ENCODE measurements around the gene TIE1. TPM values are rescaled to one million over a fixed set of nuclear protein-coding genes. Genes with fewer than 3 reads are reported as not detected.

The TIE1 gene
- total and polyA plus RNA-seq, 2 of the 13 experiments (the other 11 are each of a cell fraction or from before 2014, with no cell fraction given), result 0.58 to 0.84 TPM

DNA sequence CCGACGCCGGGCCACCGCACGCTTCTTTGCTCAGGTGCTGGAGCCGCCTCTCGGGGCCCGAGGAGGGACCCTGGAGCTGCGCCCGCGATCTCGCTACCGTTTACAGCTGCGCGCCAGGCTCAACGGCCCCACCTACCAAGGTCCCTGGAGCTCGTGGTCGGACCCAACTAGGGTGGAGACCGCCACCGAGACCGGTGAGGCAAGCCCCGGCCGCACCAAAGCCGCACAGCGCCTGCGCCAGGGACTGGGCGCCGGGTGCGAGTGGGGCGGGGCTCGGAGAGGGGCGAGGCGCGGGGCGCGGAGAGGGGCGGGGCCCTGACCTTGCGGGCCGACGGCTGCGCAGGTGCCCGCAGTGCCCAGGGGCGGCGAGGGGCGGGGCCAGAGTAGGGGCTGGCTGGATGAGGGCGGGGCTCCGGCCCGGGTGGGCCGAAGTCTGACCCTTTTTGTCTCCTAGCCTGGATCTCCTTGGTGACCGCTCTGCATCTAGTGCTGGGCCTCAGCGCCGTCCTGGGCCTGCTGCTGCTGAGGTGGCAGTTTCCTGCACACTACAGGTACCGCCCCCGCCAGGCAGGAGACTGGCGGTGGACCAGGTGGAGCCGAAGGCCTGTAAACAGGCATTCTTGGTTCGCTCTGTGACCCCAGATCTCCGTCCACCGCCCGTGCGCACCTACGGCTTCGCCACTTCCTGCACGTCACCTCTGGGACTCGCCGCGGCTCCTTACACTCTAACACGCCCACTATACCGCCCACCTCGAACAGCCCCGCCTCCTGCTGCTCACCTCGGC, 48.2 kb downstream of the TIE1 start (continued):
- TF ChIP-seq POLR2G (IDR thresholded peaks at IDR 0.05; ENCODE audit: low read depth, low read length), result peak; percentile 88
- TF ChIP-seq ELF4 (CRISPR knock-in tag; IDR thresholded peaks at IDR 0.05; ENCODE audit: borderline replicate concordance), result no peak
- TF ChIP-seq, protein P1, sequence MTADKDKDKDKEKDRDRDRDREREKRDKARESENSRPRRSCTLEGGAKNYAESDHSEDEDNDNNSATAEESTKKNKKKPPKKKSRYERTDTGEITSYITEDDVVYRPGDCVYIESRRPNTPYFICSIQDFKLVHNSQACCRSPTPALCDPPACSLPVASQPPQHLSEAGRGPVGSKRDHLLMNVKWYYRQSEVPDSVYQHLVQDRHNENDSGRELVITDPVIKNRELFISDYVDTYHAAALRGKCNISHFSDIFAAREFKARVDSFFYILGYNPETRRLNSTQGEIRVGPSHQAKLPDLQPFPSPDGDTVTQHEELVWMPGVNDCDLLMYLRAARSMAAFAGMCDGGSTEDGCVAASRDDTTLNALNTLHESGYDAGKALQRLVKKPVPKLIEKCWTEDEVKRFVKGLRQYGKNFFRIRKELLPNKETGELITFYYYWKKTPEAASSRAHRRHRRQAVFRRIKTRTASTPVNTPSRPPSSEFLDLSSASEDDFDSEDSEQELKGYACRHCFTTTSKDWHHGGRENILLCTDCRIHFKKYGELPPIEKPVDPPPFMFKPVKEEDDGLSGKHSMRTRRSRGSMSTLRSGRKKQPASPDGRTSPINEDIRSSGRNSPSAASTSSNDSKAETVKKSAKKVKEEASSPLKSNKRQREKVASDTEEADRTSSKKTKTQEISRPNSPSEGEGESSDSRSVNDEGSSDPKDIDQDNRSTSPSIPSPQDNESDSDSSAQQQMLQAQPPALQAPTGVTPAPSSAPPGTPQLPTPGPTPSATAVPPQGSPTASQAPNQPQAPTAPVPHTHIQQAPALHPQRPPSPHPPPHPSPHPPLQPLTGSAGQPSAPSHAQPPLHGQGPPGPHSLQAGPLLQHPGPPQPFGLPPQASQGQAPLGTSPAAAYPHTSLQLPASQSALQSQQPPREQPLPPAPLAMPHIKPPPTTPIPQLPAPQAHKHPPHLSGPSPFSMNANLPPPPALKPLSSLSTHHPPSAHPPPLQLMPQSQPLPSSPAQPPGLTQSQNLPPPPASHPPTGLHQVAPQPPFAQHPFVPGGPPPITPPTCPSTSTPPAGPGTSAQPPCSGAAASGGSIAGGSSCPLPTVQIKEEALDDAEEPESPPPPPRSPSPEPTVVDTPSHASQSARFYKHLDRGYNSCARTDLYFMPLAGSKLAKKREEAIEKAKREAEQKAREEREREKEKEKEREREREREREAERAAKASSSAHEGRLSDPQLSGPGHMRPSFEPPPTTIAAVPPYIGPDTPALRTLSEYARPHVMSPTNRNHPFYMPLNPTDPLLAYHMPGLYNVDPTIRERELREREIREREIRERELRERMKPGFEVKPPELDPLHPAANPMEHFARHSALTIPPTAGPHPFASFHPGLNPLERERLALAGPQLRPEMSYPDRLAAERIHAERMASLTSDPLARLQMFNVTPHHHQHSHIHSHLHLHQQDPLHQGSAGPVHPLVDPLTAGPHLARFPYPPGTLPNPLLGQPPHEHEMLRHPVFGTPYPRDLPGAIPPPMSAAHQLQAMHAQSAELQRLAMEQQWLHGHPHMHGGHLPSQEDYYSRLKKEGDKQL (CRISPR knock-in tag; IDR thresholded peaks at IDR 0.05; ENCODE audit: low read depth), result no peak
- TF ChIP-seq ZNF556 (CRISPR knock-in tag; IDR thresholded peaks at IDR 0.05; ENCODE audit: borderline replicate concordance), result peak; percentile 78; the same call in 1 of the 2 replicates
- peak; percentile 45; the same call in 1 of the 2 replicates for TF ChIP-seq RFXAP (CRISPR knock-in tag; IDR thresholded peaks at IDR 0.05; ENCODE audit: borderline replicate concordance)
- TF ChIP-seq FOXM1 (CRISPR knock-in tag; IDR thresholded peaks at IDR 0.05), result no peak
- TF ChIP-seq HNRNPL (IDR thresholded peaks at IDR 0.05; ENCODE audit: low read depth, low read length), result peak; percentile 39; the same call in 1 of the 2 replicates
- peak; percentile 76 for TF ChIP-seq RXRA (CRISPR knock-in tag; IDR thresholded peaks at IDR 0.05)
- TF ChIP-seq JDP2 (CRISPR knock-in tag; IDR thresholded peaks at IDR 0.05; ENCODE audit: borderline replicate concordance), result no peak
- peak; percentile 20 for TF ChIP-seq MEIS2 (CRISPR knock-in tag; IDR thresholded peaks at IDR 0.05)
- TF ChIP-seq NONO (IDR thresholded peaks at IDR 0.05), result no peak
- TF ChIP-seq NONO (CRISPR knock-in tag; conservative IDR thresholded peaks at IDR 0.05), result peak; percentile 59; the same call in 1 of the 2 replicates
- TF ChIP-seq SIX1 (CRISPR knock-in tag; IDR thresholded peaks at IDR 0.05; ENCODE audit: borderline replicate concordance), result no peak
- TF ChIP-seq ZNF567 (CRISPR knock-in tag; IDR thresholded peaks at IDR 0.05; ENCODE audit: borderline replicate concordance), result peak; percentile 60; the same call in 1 of the 2 replicates
- TF ChIP-seq, protein P2, sequence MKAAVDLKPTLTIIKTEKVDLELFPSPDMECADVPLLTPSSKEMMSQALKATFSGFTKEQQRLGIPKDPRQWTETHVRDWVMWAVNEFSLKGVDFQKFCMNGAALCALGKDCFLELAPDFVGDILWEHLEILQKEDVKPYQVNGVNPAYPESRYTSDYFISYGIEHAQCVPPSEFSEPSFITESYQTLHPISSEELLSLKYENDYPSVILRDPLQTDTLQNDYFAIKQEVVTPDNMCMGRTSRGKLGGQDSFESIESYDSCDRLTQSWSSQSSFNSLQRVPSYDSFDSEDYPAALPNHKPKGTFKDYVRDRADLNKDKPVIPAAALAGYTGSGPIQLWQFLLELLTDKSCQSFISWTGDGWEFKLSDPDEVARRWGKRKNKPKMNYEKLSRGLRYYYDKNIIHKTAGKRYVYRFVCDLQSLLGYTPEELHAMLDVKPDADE (CRISPR knock-in tag; IDR thresholded peaks at IDR 0.05), result peak; percentile 83; the same call in 1 of the 2 replicates
- TF ChIP-seq NFYB (CRISPR knock-in tag; IDR thresholded peaks at IDR 0.05), result no peak
- TF ChIP-seq ZFP36 (IDR thresholded peaks at IDR 0.05; ENCODE audit: borderline replicate concordance, low read depth, low read length, partially characterized antibody), result no peak
- TF ChIP-seq KAT8 (CRISPR knock-in tag; IDR thresholded peaks at IDR 0.05), result peak; percentile 81
- no peak for TF ChIP-seq ZNF550 (CRISPR knock-in tag; IDR thresholded peaks at IDR 0.05; ENCODE audit: borderline replicate concordance)
- TF ChIP-seq MTA1 (CRISPR knock-in tag; IDR thresholded peaks at IDR 0.05; ENCODE audit: borderline replicate concordance), result no peak; the same call in 1 of the 2 replicates
- TF ChIP-seq ATF7-NPFF (CRISPR knock-in tag; IDR thresholded peaks at IDR 0.05; ENCODE audit: low read depth), result peak; percentile 45; the same call in 1 of the 2 replicates
- TF ChIP-seq, protein P3, sequence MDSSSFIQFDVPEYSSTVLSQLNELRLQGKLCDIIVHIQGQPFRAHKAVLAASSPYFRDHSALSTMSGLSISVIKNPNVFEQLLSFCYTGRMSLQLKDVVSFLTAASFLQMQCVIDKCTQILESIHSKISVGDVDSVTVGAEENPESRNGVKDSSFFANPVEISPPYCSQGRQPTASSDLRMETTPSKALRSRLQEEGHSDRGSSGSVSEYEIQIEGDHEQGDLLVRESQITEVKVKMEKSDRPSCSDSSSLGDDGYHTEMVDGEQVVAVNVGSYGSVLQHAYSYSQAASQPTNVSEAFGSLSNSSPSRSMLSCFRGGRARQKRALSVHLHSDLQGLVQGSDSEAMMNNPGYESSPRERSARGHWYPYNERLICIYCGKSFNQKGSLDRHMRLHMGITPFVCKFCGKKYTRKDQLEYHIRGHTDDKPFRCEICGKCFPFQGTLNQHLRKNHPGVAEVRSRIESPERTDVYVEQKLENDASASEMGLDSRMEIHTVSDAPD (CRISPR knock-in tag; IDR thresholded peaks at IDR 0.05), result 0 out of 2 replicates have a peak, but pooled peaks have one; percentile 10

All from HepG2 (cell line).